ENCODE results near the gene CPXM2.

CPXM2 gene

DNA sequence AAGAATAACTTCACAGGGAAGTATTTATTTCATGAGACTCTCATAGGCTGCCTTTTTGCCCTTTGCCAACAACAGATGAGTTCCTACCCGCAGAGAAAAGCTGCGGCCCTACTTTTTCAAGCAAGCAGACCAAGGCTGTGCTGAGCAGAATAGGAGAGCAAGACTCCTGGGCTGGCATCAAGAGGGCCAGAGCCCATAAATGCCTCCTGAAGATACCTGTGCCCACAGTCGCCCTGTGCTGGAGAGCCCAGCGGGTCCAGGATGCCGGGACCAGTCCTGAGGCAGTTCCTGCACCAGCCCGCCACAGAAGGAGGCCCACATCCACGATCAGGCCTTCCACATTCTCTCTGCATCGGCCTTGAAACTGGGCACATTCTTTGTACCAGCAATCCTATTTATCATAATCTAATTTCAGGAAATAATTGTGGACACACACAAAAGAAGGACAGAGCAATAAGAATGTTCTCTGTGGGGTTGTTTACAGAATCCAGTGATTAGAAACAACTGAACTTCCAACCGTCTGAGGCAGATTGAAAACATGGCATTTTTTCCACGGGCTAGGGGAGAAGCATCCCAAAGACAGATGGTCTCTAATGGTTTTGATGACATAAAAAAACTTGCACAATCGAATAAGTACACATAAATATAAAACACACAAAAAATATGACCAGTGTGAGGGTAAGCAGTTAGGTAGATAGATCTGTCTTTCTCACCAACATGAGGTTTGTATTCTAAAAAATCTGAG is 95.6 kb downstream of the CPXM2 start:
- DNase-seq: no peak

DNA sequence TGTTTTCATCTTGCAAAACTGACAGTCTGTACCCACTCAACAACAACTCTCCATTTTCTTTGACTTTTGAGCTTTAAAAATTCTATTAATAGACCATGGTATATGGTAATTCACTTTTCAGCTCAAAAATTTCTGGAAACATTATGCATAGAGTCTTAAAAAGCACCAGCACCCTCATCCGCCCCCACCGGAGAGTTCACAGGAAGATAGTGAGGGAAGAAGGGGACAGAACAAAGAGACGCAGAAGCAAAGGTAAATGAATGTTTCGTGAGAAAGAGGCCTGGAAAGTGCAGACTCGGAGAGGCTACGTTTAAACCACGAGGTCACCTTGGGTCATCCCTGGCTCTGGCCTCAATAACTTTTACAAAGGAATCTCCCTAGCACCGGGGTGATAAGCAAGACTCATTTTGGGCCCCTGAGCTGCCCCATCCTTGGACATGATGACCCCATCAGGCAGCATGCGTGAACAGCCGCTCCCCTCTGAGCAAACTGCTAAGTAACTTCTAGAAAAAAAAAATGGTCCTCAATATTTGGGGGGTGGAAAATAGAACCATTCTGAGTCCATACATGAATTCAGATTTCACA is 96.3 kb downstream of the CPXM2 start:
- no peak for DNase-seq

DNA sequence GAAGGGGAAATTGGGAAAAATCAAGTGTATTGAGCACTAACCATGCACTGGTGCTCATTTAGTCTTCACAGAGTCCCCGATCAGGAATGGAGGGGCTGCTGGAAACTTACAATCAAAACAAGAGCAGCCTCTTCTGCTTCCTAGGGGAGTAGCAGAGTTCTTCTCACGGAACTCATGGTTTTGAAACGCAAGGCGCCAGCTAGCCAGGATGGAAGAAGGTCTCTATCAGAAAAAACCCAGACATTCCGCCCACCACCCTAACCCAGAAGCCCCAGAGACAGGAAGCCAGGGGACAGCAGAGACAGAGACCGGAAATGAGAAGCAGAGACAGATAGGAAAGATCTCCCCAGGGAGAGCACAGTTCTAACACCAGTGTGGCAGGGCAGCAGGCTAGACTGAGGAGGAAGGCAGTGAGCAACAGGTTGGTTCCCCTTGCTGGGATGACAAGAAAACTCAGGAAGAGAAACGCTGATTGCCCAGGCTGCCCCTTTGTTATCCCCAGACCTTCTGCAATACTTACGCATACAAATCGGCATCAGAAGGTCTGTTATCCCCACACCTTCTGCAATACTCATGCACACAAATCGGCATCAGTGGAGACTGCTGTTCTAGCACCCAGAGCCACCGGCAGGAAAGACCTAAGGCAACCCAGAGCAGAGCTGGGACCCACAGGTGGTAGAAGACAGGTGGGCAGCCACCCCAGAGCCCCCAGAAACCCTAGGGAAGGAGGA is 99.2 kb downstream of the CPXM2 start:
- DNase-seq: no peak

DNA sequence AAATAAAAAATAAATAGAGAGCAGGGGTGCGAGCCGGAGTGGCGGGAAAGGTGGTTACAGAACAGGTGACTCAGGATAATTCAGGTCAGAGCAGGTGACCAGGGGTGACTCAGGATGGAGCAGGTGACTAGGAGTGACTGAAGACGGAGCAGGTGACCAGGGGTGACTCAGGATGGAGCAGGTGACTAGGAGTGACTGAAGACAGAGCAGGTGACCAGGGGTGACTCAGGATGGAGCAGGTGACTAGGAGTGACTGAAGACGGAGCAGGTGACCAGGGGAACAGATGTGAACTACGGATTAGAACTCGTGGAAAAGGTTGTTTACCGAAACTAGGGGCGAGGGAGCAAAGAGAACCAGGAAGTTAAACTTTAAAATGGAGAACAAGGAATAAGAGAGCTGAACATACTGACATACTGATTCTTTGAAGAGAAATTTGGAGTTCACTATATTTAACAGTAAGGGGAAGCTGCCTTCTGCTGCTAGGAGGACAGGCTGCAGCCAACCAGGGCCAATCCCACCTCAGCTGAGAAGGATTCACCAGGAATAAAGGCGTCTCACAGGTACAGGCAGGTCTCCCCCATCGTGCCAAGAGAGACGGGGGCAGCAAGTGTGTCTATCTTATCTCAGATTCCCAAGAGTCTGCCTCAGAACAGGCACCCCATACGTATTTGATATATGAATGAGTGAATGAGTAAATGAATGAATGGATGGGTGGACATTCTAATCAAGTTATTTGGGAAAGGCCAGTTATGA is 101.3 kb downstream of the CPXM2 start:
- no peak for DNase-seq

DNA sequence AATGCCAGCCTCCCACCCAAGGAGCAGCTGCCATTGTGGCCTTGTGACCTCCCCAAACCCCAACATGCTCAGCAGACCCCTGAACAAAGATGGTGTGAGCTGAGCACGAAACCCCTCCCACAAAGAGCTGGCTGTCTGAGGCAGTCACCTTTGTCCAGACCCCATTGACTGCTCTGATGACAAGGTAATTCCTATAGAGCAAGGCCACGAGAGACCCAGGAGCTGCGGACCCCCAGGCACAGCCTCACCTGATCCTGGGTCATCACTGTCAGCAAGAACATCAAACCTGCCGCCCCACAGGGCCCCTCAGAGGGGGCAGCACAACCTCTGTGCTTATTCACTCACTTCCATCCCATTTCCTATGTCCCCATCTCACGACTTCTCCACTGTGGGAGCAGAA is 102.6 kb downstream of the CPXM2 start:
- DNase-seq: no peak

DNA sequence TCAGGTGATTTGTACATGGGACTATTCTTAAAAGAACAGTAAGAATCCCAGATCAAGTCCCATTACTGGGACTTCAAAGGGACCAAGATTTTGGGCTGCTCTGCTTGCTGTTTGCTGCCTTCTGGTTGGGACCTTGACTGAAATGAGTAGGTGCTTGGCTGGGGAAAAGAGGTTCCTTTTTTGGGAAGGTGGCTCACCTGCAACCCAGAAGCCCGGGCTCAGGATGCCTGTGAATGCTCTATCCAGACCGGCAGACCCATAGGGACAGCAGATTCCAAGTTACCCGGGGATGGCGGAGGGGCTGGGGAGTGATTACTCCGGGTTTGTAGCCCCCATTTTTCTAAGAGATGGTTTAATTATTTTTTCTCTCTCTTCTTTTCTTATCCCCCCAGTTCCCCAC is 104.0 kb downstream of the CPXM2 start:
- DNase-seq: no peak

DNA sequence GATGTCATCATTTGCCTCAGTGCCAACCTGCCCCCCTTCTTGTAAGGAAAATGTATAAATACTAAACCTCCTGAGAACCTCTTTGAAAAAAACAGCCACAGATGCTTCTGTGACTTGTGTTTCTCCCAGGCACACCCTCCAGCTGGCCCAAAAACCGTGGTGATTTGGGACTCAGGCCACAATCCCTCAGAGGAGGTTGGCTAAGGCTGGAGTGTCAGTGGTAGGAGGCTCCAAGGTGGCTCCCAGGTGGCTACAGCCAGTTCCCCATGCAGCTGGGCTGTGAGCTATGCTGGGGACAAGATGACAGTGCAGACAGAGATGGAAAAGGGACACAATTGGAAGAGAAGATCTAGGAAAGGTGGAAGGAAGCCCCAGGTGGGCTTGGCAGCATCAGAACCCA is 104.7 kb downstream of the CPXM2 start:
- DNase-seq: no peak

DNA sequence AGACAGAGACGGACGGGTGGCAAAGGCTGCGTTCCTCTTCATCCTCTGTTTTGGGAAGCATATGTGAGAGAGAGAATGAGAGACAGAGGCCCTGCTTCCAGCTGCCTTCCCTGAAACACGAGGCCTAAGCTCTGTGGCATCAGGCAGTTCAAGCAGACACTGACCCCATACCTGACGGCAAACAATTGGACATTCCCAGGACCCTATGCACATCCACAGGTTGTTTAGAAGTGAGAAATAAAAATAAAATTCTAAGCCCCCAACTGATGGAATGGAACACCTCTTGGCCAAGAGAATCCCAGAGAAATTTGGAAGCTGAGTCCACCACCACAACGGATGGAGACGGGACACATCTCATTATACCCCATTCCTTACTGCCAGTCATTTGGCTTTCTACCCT is 105.3 kb downstream of the CPXM2 start:
- DNase-seq: no peak

DNA sequence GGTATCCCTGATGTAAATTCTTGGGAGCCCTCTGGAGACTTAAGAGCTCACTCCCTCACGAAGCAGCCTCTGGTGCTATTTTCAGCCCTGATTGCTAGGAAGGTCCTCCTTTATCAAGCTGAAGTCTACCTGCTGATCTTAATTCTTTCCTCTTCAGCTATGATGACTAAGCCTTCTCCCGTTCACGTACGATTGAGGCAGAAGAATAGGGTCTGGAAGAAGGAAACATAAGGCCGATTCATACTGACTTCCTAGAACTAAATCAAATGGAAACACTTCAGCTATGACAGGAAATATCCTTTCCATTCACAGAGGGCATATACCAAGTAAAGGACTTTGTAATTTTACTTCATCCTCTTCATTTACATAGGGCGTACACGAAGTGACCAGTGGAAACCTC is 107.0 kb downstream of the CPXM2 start:
- no peak for DNase-seq

DNA sequence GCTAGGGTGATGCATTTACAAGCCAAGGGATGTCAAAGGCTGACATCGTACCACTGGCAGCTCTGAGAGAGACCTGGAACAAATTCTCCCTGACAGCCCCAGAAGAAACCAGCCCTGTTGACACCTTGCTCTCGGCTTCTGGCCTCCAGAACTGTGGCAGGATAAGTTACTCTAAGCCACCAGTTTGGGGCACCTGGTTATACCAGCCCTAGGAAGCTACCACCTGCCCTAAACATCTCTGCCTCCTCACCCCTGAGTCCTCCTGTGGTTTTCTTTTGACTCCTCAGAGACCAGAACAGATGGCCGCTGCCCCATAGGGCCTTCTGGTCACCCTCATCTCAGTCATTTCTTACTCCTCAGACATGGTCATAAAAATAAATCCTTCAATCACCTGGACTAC is 107.4 kb downstream of the CPXM2 start:
- DNase-seq: no peak

DNA sequence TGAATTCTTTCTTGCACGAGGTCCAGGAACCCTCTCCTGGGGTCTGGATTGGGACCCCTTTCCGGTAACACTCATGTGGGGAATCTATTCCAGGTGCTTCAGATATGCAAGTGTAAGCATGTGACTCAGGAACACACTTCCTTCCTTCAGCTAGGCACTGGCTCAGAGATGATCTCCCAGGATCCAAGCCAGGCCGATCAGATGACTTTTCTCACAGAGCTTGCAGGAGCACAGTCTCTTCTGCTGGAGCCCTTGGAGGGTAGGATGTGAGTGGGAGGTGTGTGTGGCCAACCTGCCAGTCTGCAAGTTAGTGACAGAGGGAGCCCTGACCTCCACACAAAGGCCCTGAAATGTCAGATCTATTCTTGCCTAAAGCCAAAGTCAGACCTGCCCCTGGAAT is 108.3 kb downstream of the CPXM2 start:
- no peak for DNase-seq

DNA sequence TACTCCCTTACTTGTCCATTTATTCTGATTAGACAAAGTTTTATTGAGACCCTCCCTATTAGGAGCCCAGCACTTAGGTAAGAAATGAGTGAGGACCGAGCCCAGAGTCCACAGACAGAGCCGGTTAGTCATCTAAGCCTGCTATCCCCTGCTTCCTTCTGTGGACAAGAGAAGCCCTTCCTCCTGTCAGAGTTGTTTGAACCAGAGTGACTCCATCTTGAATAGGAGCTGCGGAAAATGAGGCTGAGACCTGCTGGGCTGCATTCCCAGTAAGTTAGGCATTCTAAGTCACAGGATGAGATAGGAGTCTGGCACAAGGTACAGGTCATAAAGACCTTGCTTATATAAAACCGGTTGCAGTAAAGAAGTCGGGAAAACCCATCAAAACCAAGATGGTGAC is 109.1 kb downstream of the CPXM2 start:
- no peak for DNase-seq

DNA sequence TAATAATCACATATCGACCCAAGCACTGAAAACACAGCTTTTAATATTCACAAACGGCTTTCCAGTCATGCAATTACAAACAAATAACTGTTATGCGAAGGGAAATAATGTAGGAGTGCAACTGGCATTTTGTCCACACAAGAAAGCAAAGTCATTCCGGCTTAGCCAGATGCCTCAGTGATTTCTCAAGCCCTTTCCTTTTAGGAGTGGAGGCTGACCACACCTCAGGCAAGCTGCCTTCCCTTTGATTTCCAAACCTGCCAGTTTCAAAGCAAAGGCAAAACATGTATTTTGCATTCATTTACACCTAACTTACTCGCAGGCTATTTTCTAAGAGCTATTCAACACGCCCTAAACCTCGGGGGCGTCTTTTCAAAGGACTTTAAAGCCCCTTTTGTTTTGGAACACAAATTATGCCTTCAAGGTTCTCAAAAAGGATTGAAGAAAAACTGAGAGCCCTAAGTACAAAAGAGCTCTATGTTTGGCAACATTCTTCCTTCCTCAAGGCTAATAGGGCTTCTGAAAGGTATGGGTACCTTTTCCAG is 109.6 kb downstream of the CPXM2 start:
- no peak for DNase-seq

DNA sequence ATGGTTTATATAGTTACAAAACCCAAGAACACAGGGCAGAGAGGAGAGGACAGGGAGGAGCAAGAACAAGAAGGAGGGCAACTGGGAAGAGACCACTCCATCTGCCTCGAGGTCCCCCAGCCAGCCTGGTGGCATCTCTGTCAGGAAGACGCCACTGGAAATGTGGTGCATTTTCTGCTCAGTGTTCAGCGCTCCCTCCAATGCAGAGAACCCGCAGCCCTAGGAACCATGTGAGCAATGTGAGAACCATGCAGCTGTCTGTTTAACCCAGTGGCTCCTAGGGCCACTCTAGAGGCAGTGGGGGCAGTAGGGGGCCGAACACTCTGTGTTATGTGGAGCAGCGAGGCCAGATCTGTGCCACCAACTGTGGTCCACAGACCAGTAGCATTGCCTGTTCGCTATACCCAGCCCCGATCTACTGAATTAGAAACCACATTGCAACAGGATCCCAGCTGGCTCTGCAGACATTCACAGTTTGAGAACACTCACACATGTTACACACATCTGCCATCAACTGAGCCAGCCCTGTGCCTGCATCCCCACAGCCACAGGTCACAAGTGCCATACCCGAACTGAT is 110.2 kb downstream of the CPXM2 start:
- DNase-seq: no peak

DNA sequence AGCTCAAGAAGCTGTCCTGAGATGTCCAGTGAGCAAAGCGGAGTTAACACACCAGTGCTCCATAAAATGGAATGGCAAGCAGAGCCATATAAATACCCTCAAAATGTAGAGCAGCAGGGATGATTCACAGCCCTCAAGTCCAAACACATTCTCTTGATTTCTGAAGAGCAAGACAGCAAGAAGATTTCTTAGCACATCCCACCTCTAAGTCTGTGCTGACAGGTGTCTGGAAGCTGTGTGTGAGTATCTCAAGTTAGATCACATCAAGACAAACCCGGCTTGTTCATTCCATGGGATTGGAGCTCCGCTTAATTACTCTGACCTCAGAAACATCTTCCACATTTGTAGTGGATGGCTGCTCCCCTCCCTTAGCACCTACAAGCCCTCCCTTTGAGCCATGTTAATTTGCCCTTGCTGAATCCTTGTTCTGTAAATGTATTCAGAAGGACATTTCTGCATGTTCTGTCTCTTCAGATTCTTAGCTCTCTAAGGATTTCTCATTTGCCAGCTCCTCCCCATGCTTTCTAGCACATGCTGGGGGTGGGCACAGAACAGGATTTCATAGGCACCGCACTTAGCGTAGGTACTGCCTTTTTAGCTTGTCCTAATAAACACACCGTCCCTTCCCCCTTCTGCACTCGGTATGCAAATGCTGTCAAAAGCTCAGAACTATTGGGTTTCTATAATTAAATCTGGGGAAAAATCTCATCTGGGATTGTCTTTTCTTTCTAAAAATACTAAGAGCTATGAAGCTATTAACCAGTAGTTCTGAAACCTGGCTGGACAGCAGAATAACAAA is 112.7 kb downstream of the CPXM2 start:
- DNase-seq: no peak

DNA sequence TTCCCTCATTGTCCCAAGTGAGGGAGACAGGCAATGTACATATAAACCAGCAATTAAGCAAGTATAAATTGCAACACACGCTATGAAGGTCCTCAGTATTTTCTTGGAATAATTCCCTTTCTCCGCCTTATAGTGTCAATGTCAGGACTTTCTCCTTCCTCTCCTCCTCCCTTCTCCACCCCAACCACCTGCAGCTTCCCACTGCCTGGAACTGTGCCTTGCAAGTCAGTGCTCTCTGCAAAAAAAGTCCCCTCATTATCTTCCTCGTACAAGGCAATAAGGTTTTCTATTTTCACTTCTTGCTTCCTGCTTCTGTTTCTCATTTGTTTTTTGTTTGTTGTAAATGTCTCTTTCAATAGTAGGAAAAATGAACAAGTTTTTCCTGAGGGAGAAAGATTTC is 113.7 kb downstream of the CPXM2 start:
- DNase-seq: no peak

DNA sequence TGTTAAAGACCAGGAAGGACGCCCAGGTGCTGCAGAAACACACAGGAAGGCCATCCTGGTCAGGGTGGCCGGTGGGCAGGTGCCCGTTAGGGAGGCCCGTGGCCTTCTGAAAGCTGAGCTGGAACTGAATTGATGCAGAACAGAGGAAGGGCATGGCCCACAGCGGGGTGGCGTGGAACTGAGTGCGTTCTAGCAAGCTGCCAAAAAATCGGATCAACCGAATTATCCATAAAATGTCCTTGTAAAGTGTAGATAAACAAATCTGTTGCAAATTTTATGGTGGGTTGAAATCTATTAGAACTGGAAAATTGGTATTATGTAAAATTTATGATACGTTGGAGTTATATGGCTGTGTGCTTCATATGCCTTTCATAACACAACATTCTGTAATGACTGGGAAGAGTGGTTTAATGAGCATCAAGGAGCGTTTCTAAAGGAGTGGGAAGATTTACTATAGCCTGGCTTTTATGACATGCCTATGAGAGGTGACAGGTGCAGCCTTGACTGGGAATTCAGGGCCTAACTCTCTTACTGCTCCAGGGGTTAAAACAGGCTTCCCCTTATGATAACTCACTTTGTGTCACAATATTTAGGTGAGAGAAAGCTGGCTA is 117.4 kb downstream of the CPXM2 start:
- no peak for DNase-seq

DNA sequence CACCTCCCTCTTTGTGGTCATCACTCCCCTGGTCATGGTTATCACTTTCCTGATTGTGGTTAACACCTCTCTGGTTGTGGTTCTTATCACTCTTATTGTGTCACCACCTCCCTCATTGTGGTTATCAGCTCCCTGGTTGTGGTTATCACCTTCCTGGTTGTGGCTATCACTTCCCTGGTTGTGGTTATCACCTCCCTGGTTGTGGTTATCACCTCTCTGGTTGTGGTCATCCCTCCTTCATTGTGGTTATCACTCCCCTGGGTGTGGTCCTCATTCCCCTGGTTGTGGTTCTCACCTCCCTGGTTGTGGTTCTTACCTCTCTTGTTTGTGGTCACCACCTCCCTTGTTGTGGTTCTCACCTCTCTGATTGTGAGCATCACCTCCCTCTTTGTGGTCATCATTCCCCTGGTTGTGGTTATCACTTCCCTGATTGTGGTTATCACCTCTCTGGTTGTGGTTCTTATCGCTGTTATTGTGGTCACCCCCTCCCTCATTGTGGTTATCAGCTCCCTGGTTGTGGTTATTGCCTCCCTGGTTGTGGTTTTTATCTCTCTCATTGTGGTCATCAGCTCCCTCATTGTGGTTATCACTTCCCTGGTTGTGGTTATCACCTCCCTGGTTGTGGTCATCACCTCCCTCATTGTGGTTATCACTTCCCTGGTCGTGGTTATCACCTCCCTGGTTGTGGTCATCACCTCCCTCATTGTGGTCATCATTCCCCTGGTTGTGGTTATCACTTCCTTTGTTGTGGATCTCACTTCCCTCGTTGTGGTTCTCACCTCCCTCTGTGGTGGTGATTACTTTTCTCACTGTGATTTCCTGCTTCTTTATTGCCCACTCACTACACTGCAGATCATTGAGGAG is 118.7 kb downstream of the CPXM2 start:
- DNase-seq: peak; percentile 26

DNA sequence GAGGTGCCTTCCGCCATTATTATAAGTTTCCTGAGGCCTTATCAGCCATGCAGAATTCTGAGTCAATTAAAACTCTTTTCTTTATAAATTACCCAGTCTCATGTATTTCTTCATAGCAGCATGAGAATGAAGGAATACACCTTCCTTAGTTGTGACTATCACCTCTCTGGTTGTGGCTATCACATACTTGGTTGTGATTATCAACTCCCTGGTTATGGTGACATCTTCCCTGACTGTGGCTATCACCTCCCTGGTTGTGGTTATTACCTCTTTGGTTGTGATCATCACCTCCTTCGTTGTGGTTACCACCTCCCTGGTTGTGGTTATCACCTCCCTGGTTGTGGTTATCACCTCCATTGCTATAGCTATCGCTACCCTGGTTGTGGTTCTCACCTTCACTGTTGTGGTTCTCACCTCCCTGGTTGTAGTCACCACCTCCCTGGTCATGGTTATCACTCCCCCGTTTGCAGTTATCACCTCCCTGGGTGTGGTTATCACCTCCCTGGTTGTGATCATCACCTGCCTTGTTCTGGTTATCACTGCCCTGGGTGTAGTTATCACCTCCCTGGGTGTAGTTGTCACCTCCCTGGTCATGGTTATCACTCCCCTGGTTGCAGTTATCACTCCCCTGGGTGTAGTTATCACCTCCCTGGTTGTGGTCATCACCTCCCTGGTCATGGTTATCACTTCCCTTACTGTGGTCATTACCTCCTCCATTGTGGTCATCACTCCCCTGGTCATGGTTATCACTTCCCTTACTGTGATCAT is 119.5 kb downstream of the CPXM2 start:
- DNase-seq: peak; percentile 36

DNA sequence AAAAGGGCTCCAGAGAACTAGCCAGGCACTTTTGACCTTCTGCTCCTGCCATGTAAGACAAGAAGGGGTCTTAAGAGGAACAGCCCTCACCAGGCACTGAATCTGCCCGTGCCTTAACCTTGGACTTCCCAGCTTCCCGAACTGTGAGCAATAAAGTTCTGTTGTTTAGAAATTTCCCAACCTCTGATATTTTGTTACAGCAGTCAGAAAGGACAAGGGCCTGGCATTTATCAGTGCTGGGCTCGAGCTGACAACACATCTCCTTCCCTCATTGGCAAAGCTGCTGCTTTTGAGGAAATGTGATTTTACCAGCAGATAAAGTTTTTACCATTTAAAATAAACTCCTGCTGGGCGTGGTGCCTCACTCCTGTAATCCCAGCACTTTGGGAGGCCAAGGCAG is 122.0 kb downstream of the CPXM2 start:
- DNase-seq: no peak

Data from CD4-positive, alpha-beta T cell treated with Interleukin-21 for 1 hour (primary cell).